Body of pancreas (tissue), 4 donors: Measurements from ENCODE around the gene MRPS24.

ENCODE experiments used
- POLR2A ChIP-seq, 3 donors: fragments of 450-650 bp; IDR thresholded peaks; one replicate each; pipeline ENCODE4 v1.6.1; 2016; ENCODE audit warnings: antibody characterized with exemption in 3 of 3, mild to moderate bottlenecking in 2 of 3
- TF ChIP-seq, protein P1 (sequence below), 7 experiments: fragments of 450-650 bp in 4 of 7; fragments of 200-600 bp in 3 of 7; sonication (generic) in 3 of 7; IDR thresholded peaks; one replicate each; pipeline ENCODE4 v1.5.1; 2016 to 2019; ENCODE audit warnings: antibody characterized with exemption in 7 of 7

DNA sequence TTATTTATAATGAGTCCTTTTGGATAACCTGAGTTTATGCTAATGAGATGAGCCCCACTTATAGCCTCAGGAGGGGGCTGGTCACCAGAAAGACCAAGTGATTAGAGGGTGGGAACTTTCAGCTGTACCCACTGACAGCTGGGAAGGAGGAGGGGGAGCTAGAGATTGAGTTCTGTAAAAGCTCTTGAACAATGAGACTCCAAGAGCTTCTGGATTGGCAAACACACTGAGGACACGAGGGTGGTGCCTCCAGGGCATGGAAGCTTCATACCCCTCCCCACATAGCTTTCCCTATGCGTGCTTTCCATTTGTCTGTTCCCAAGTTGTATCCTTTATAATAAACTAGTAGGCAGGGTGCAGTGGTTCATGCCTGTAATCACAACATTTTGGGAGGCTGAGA lies 20.3 kb downstream of the MRPS24 start:
- TF ChIP-seq POLR2A (IDR thresholded peaks at IDR 0.05), result no peak
- TF ChIP-seq, protein P1, sequence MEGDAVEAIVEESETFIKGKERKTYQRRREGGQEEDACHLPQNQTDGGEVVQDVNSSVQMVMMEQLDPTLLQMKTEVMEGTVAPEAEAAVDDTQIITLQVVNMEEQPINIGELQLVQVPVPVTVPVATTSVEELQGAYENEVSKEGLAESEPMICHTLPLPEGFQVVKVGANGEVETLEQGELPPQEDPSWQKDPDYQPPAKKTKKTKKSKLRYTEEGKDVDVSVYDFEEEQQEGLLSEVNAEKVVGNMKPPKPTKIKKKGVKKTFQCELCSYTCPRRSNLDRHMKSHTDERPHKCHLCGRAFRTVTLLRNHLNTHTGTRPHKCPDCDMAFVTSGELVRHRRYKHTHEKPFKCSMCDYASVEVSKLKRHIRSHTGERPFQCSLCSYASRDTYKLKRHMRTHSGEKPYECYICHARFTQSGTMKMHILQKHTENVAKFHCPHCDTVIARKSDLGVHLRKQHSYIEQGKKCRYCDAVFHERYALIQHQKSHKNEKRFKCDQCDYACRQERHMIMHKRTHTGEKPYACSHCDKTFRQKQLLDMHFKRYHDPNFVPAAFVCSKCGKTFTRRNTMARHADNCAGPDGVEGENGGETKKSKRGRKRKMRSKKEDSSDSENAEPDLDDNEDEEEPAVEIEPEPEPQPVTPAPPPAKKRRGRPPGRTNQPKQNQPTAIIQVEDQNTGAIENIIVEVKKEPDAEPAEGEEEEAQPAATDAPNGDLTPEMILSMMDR (IDR thresholded peaks at IDR 0.05), result no peak
